Epithelial cell of proximal tubule (primary cell): ENCODE results near the gene VAV3. TPM values are rescaled to one million over a fixed set of nuclear protein-coding genes. Genes with fewer than 3 reads are reported as not detected.

Experiments used
- DNase-seq: peaks from one replicate; pipeline ENCODE4 v3.0.0-alpha.2; 2011; ENCODE audit warnings: low read depth
- H3K4me3 ChIP-seq: 2 replicates; pipeline ENCODE4 v1.5.1; 2011; ENCODE audit warnings: low read depth, mild to moderate bottlenecking, low read length
- CTCF ChIP-seq: conservative IDR thresholded peaks from 2 replicates; pipeline ENCODE4 v1.5.1; 2012; ENCODE audit warnings: low read depth, mild to moderate bottlenecking, low read length
- total RNA-seq: library from RNA; depleted of rRNA; stranded (reverse); fragments of >200 nt; gene quantifications from 2 replicates; pipeline ENCODE4 v1.2.3, GENCODE V29; 2015

Gene VAV3
- total RNA-seq, 1 donor from 2014 or later = 9.7 TPM

GRCh38 chr1:107963008-107963407, 2.0 kb downstream of the VAV3 start:
- H3K4me3 ChIP-seq = no peak overlapping the region
- DNase-seq = no peak
- no peak for TF ChIP-seq CTCF

- no peak for TF ChIP-seq CTCF
- no peak overlapping the region for H3K4me3 ChIP-seq
- DNase-seq = no peak
Observed at GRCh38 chr1:107954719-107955415, 10.1 kb downstream of the VAV3 start.

GRCh38 chr1:107954126-107954525, 10.9 kb downstream of the VAV3 start:
- no peak overlapping the region for H3K4me3 ChIP-seq
- TF ChIP-seq CTCF = no peak
- no peak for DNase-seq

- no peak for TF ChIP-seq CTCF
- DNase-seq = no peak
Observed at GRCh38 chr1:107953556-107953955, 11.4 kb downstream of the VAV3 start.

GRCh38 chr1:107952989-107953388, 12.0 kb downstream of the VAV3 start:
- no peak overlapping the region for H3K4me3 ChIP-seq
- DNase-seq = no peak
- TF ChIP-seq CTCF = no peak

More at GRCh38 chr1:107953556-107953955, 11.4 kb downstream of the VAV3 start:
- no peak overlapping the region for H3K4me3 ChIP-seq

GRCh38 chr1:107950464-107950863, 14.5 kb downstream of the VAV3 start:
- no peak for DNase-seq
- no peak for TF ChIP-seq CTCF
- no peak overlapping the region for H3K4me3 ChIP-seq
